SW 1271 (cell line): ENCODE results near the gene PACRG.

Experiments used
- DNase-seq, 2 experiments: peaks; one replicate each; lab custom pipeline; 2025; lab: John Stamatoyannopoulos, UW

The PACRG gene

DNA sequence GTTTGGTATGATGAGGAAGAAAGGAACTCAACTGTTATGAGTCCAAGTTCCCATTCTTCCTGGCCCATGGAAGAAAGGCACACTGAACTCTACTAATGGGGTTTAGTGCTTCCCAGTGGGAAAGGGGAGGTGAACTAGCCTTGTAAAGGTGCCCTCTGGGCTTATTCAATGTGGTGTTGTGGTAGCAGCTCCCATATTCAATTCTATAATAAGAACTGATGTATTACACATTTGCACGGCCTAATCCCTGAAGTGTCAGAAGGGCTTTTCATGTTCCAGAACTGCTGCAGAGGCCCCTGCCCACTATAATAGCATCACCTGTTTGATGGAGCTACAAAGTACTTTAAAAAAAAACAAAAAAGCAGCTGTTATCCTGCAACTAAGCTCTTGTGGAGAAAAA lies 17.4 kb upstream of the PACRG start:
- no peak for DNase-seq

DNA sequence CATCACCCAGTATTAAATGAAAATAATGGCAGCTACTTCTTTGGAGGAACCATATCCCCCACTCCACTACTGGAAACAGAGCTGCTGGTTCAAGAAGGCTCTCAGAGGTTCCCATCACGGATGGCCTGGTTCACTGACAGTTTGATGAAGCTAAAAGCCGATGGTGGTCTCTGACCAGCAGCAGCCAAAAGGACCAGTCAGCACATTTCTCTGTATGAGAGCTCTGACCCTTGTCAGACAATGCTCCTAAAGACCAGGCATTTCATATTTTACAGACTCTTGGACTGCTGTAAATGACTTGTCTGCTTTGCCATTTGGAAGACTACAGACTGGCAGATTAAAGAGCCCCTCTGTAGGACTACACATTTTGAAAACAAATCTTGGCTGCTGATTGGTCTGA lies 16.8 kb upstream of the PACRG start:
- no peak for DNase-seq

DNA sequence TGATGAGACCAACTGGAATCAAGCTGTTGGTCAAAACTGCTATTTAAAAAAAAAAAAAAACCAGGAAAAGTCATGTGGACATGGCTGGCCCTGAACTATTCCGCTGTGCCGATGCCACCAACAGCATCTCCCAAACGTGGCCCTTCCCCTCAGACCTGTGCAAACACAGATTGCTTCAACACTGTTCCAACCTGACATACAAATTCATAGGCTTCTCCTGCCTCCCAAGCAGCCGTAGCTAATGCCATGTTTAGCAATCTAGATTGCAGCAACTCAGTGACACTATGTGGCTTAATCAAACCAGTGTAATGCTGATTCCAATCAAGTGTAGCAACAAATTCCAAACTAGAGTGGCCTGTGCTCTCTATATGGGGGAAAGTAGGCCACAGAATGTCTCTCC lies 16.4 kb upstream of the PACRG start:
- DNase-seq: no peak

DNA sequence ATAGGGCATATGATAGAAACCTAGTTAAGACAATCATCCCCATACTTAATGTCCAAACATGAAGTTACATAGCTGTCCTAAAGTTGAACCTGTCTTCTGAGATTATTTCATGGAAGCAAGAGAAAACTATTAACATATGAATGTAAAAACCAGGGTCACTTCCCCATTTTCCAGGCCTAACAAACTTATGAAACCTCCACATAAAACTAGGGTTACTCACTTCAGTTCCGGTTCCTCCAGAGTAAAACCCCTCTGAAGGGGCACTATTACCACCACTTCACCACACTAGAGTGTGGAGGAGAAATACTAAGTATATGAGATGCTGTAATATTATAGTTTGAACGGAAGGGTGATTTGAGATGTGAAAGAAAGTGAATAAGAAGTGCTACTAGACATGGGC lies 15.1 kb upstream of the PACRG start:
- no peak for DNase-seq

DNA sequence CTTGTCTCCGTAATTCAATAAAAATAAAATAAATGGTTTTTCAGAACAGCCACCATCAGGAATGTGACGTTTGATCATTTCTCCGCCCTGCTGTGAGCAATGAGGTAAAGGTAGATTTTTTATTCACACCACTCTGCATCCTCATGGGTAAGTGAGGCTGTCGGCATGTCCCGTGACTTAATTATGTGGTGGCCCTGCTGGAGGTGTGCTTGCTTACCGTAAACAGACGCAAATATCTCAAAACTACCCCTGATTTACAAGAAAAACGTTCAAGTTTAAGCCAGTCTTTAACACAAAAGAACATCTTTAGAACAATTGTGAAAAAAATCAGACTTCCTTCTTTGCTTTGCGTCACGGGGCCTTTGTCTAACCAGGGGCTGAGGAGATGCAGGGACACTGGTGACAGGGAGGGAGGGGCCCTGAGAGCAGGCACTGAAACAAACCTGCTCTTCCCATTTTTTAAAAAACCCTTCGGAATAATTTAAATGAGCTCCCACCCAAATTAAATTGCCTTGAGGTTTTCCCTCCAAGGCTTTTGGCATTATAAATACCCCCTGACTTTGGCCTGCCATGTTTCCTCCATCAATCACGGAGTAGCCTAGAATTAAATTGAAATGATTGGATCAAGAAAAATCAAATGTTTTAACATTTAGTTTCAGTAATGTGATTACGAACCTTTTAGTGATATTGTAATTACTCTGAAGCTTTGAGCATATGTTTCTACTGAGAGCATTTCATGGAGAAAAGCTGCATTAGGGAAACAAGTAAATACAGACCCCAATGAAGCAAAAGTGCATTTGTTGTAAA lies 13.6 kb upstream of the PACRG start:
- no peak for DNase-seq

DNA sequence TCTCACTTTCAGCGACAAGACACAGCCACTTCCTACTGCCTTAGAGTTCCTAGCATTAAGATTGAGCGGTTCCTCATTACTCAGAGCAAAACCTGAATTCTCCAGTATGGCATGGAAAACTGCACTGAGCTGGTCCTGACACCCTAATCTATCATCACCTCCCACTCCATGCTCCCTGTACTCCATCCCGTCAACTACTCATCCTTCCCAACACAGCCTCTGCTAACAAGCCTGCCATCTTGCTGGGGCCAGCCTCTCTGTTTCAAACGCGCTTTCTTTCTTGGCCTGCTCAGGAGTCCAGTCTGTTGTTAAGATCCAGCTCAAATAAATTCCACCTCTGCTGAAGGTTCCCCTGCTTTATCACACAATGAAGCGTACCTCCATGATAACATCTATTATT lies 12.2 kb upstream of the PACRG start:
- DNase-seq: no peak

DNA sequence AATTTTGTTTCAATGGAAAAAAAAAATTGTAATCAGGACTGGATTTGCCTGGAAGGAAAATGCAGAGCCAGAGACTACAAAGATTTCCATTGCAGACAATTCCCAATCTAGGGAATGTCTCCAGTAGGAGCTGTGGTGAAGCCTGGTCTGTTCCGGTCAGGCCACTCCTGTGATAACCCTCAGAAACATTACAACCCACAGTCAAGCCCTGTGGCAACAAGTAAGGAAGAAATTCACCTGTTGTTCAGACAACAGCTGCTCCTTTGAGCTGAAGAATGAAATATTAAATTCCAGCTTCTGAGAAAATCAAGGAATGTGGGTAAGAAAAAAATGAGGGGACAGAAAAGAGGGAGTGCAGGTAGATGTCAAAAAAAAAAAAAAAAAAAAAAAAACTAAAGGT lies 8.2 kb upstream of the PACRG start:
- DNase-seq: no peak

DNA sequence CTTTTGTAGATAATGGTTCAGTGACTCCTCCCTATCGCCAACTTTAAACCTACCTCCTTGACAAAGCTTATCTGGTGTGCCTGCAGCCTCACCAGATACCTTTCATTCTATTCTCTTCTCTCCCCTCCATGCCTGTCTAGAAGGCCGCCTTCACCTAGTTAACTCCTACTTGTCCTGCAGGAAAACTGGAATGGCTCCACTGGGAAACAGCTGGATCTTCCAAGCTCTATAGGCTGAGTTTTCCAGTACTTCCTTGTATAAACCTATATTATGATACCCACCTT lies 6.4 kb upstream of the PACRG start:
- no peak for DNase-seq

DNA sequence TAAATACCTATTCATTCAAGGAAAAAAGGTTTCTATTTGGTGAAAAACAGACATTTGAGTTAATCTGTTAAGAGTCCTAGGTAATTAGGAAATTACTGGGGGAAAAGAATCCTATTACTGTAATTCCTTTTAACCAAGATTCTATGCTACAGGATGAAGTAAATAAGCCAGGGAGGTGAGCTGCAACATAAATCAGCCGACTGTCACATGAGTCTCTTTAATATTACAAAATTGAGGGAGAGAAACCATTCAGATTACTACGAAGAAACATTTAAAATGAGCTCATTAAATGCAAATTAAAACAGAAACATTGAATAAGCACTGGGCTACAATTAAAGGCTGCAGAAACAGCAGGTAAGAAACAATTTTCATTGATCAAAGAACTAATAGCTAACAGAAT lies 5.5 kb upstream of the PACRG start:
- DNase-seq: no peak

DNA sequence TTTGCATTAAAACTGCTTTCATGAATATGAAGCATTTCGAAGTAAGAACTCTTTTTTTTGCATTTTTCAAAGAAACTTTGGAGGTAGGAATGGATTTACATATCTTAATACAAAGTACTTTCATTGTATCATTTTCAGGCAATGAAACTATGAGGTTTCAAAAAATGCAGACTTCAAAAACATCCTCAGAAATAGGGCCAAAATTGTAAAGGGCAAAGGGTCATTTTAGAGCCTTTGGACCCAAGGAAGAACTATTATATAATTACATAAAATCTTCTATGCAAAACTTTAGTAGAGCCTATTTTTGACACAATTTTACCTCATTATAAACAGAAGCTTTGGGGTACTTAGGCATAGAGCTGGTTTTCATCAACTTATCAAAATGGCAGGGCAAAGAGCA lies 5.1 kb upstream of the PACRG start:
- no peak for DNase-seq

DNA sequence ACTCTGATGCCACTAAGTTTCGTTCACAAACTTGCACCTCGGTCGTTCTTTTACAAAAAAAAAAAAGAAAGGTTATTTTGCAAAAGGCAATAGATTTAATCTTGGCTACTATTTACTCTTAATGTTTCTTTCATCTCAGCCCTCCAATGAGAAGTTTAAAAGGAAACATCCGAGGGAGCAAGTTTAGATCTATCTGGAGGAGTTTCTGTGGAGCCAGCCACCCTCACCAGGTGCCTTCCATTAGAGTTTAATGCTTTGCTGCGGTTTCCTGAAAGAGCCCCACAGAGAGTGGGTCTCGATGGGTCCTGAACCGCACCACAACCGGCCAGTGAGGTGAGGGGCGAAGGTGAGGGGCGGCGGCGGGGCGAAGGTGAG lies 840 bp upstream of the PACRG start:
- DNase-seq: no peak

DNA sequence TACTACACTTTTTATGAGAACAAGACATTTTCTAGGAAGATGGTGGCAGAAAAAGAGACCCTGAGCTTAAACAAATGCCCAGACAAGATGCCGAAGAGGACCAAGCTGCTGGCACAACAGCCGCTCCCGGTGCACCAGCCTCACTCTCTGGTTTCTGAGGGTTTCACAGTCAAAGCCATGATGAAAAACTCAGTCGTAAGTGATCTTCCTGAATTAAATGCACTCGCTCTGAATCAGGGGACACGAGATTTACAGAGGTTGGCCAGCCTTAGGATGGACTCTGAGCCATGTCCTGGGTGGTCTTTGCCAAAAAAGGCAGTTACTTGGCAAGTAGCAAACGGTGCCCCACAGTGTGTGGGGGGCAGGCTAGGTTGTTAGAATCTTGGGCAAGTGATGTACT lies 423 bp downstream of the PACRG start:
- no peak for DNase-seq

DNA sequence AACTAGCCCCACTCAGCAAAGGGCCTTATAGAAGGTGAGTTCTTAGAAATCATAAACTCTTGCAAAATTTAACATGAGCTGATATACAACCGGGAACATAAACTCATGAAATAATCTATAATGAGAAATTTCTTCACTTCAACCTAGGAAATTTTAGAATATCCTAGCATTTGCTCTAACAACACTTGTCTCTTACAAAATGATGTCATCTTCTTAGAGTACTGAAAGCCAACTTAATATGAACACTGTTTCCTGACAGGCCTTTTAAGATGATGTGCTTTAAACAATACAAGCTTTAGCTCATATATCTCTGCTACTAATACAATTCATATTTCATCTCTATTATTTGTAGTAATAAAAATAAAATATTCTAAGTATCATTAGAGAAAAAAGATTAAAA lies 932 bp downstream of the PACRG start:
- DNase-seq: no peak

DNA sequence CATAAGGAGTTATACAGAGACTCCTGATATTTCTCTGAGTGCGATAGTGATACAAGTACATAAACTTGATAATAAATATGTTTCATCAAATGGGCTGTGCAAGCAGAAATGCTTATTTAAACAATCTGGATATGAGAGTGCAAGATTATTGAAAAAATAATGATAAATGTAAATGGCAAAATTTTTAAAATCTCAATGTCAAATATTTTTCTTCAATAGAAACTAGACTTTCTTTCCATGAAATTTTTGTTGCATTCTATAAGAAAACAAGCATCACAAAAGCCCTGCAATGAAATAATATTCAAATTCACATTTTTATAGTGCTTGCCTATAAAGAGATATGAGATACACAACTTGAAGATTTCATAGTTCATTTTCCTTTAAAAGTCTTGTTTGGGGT lies 2.7 kb downstream of the PACRG start:
- DNase-seq: no peak

DNA sequence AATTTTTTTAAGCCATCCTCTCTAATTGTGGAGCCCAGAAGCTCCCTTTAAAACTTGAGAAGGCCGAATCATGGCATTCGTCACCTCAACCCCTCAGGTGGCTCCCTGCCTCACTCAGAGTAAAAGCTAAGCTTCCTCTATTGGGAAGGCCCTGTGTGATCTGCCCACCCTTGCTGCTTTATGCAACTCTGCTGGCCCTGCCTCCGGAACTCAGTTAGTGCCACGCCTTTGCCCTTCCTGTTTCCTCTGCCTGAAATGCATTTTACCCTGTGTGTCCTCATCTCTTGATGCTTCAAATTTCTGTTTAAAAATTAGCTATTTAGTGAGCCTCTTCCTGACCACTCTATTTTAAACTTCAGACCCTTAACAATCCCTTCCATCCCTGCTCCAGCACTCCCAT lies 5.7 kb downstream of the PACRG start:
- no peak for DNase-seq

DNA sequence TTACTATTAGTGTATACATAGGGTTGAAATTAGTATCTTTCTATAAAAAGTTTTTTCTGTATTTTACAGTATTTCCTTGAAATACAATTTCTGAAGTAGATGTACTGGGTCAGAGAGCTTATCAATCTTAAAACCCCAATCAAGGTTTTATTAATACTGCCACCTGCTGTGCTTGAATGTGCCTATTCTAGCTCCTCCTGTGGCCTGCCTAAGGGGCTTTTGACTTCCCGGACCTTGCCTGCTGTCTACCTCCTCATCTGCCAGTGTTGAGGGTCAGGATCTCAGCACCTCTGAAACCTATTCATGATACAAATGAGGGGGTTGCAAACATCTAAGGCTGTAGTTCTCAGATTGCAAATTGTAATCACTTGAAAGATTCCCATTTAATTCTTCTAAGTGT lies 9.2 kb downstream of the PACRG start:
- no peak for DNase-seq

DNA sequence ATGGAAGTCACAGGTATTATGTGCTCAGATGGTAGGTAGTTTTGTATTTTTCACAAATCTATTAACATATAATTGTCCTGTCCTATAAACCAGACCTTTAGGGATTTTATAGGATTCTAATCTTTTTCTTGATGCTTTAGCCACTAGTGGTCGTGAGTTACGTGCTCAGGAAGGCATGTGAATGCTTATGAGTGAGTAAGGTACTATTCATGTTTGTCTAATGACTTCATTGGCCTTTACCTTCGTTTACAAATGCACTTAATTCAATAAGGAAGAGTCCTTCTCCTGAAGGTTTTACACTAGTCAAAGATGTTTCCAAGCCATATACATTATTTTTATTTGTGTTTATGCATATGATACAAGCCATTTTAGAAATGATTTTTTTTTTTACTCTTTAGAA lies 23.0 kb downstream of the PACRG start:
- no peak for DNase-seq

DNA sequence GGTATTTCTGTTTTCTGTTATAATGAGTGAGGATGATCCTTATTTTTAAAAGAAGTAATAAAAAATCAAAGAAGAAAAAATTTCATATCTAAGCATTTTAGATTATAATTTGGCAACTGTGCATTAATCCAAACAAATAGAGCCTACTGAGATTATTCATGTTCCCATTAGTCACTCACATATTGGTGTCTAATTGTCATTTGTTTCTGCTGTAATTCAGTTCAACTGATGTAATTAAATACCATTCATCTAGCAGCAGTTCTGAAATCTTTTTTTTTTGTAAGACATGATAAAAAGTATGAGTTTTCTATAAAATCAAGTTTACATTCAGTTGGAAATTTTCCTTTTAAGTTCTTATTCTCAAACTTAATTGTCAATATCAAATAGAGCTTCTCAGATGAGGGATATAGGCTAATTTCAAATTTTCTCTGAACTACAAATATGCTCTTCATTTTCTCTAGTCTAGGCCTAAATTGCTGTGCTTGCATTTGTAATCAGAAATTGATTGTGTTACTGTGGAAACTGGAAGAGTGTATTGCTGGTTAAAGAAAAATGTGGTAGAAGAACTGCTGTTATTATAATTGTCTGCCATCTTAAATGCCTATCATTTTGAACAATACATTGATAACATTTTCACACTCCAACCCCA lies 23.6 kb downstream of the PACRG start:
- DNase-seq: no peak

DNA sequence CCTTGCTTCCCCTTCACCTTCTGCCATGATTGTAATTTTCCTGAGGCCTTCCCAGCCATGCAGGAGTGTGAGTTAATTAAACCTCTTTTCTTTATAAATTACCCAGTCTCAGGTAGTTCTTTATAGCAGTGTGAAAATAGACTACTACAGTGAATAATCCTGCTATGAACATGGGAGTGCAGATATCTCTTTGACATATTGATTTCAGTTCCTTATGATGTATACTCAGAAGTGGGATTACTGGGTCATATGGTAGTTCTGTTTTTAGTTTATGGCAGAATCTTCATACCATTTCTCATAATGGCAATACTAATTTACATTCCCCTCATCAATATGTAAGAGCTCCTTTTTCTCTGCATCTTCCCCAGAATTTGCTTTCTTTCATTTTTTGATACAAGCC lies 26.0 kb downstream of the PACRG start:
- DNase-seq: no peak

DNA sequence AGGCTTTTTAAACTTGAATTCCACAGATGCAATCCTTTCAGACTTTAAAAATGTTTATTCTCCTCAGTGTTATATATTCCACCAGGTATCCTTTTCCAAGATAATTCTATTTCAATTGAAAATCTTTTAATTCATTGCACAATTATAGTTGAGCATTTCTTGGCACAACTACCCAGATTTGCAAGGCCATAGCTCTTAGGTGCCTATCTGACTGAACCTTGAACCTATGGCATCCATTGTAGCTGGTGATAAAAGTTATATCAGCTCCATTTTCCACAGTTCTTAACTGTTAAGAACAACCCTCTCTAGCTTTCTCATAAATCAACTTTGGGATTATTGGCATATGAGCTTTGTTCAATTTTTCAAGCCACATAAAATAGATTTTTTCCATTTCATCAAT lies 42.4 kb downstream of the PACRG start:
- DNase-seq: no peak

DNA sequence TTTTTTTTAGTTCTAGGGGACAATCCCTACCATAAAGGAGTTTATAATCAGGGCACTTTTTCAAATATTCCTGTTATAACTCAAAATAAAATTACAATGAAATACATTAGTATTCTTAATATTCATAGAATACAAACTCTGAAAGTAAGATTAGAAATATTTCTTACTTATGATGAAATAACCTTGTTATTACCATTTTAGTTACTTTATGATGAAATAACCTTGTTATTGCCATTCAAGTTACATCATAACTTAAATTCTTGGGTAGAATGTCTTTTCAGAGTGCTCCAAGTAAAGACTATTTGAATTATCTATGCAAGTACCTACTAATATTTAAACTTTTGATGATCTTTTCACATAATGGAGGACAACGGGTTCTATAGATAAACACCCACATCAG lies 43.2 kb downstream of the PACRG start:
- DNase-seq: no peak

DNA sequence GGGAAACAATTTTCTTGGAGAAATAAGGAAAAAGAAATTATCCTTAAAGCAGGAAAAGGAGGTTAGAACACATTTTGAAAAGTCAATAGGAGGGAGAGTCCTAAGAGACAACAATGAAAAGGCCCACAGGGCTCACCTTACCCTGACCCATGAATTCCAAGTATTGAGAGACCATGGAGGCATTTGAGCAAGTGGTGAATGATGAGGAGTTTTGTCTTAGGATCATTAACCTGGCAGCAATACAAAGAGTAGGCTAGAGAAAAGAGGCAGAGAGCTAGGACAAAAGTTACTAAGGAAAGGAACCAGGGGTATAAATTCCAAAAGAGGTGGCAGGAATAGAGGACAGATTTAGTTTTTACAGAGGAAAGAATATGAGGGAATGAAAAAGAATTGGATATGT lies 44.7 kb downstream of the PACRG start:
- no peak for DNase-seq

DNA sequence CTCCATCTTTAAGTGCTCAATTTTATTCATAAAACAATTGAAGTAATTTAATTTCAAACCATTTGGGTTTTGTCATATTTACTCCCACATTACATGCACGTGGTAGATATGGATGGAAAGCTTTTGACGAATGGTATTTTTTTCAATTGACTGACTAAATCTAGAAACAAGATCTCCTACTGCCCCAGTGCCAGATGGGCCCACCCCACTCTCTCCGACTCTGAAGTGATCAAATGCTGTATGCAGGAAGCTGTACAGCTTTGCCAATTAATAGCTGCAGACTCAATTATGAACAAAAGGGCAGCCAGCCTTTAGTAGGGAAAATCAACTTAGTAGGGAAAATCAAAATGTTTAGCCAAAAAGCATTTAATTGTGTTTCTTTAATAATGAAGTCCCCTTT lies 46.2 kb downstream of the PACRG start:
- DNase-seq: no peak

DNA sequence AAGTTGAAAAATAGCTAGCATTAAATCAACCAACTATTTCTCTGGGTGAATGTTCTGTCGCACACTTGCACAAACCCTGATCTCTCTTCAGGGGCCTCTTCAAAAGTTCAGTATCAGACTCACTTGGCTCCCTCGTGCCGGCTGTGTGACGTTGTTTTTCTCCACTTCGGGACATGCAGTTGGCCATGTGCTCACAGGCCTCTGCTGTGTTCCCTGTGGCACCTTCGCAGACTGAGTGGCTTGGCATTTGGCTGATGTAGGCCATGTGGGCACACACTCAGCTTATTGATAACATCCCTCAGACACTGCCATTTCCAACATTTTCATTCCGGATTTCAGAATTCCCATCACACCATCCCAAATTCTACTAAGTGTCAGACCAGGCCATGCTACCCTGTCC lies 49.3 kb downstream of the PACRG start:
- no peak for DNase-seq
